ENCODE results near the gene RND2.

The RND2 gene

GRCh38 chr17:43079641-43080302, 54.7 kb downstream of the RND2 start:
- no peak for DNase-seq (ENCODE audit: low read depth)
